Measurements from ENCODE around the gene POLR2C.

POLR2C gene

DNA sequence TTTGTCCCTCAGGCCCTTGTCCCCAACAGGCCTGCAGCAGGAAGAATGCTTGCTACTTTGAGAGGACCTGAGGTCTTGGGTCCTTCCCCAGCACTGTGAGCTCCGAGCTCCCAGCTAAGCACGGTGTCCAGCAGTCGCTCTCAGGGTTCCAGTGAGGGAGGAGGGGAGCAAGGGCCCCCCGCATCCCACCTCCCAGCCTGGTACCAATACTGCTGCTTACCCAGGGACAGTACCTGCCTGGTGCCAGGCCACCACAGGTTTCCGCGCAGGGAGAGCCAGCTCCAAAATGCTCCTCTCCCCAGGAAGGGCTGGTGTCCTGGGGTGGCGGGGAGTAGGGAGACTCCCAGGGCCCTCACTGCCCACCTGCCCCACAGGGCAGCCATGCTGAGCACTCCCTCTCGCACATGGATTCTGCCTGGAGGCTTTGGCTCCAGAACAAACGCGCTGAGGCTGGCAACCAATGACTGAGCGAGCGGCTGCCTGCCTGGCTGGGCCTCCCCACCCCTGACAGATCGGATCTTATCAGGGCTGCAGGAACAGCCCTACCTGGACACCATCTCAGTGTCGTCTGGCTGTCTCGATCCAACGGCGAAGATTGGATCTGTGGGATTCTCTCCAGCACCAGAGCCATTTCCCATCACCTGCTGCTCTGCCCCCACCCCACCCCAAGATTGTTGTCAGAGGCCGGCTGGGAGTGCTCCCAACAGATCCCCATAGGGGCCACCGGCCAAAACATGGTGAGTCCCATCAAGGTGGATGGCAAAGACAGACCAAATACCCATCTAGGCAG, 21.4 kb downstream of the POLR2C start:
- CTCF ChIA-PET = interaction anchor here (1.1 to 13.9 kb wide), 3 partner anchors 22 to 36 kb away, joined by 3 to 103 read pairs (median 4); no protein-coding TSS in a partner anchor
- no peak overlapping the region for H3K4me3 ChIP-seq (ENCODE audit: low read depth, low read length)
- DNase-seq (ENCODE audit: low read depth, low spot score) = no peak
- POLR2A ChIA-PET = no interaction called here
- TF ChIP-seq, protein P1, sequence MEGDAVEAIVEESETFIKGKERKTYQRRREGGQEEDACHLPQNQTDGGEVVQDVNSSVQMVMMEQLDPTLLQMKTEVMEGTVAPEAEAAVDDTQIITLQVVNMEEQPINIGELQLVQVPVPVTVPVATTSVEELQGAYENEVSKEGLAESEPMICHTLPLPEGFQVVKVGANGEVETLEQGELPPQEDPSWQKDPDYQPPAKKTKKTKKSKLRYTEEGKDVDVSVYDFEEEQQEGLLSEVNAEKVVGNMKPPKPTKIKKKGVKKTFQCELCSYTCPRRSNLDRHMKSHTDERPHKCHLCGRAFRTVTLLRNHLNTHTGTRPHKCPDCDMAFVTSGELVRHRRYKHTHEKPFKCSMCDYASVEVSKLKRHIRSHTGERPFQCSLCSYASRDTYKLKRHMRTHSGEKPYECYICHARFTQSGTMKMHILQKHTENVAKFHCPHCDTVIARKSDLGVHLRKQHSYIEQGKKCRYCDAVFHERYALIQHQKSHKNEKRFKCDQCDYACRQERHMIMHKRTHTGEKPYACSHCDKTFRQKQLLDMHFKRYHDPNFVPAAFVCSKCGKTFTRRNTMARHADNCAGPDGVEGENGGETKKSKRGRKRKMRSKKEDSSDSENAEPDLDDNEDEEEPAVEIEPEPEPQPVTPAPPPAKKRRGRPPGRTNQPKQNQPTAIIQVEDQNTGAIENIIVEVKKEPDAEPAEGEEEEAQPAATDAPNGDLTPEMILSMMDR (IDR thresholded peaks at IDR 0.05; ENCODE audit: insufficient read depth, low read length, missing control alignments) = no peak

DNA sequence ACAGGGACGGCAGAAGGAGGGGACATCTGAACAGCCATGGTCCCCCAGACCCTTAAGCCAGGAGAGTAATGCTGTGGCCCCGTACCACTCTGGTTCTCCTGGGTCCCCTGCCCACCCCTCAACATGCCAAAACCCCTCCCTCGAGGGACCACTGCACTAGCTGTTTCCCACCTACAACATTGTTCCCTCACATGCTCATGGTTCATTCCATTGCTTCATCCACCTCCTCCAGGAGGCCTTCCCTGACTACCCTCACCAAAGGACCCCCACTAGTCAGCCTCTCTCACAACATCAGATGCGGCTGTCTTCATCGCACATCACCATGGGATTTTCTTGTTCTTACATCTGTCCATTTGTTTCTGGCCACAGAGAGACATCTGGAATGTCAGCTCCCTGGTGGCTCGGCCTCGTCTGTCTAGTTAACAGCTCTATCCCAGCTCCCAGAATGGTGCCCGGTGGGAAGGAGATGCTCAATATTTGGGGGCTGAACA, 22.1 kb downstream of the POLR2C start:
- TF ChIP-seq, protein P1 (IDR thresholded peaks at IDR 0.05; ENCODE audit: insufficient read depth, low read length, missing control alignments) = no peak
- CTCF ChIA-PET = interaction anchor here (1.5 to 13.9 kb wide), 3 partner anchors 8 to 35 kb away, joined by 3 to 103 read pairs (median 5); no protein-coding TSS in a partner anchor
- POLR2A ChIA-PET = interaction anchor here (0.6 kb wide), 1 partner anchor 37 kb away, joined by 3 read pairs; the partner anchor contains the start of genes CIAPIN1 and COQ9
- no peak overlapping the region; the same call in 1 of the 2 replicates for H3K4me3 ChIP-seq (ENCODE audit: low read depth, low read length)
- no peak for DNase-seq (ENCODE audit: low read depth, low spot score)

DNA sequence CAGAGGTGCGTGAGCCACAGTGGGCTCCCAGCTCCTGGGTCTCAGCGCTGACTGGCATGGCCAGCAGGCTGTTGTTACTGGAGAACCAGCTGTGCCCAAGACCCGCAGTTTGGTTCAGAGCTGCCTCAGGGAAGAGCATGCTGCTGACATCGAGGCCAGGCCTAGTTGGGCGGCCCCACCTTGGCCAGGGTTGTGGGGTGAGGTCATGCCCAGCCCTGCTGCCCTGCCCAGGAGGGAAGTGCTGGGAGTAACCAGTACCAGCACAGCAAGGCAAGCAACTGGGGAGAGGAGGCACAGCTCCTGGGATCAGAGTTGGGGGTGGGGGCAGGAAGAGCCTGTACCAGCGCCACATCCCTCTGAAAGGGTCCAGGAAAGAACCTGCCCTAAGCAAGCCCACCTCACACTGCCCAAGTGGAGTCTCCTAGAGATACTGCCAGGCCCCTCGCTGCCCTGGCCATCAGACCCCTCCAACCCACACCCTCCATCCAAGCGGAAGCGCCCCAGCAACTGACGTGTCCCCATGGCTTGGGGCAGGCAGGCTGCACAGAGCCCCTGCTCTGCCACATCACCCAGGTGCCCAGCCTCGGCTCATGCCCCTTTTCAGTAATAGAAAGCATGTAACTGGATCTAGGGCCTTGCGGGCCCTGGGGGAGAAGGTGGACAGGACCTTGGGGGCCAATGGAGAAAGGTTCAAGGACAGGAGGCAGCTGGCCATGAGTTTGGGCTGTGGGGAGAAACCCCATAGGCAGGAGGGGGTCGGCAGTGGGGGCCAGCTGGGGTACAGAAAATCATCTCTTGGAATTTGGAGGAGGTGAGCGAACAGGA, 22.8 kb downstream of the POLR2C start:
- no peak for DNase-seq (ENCODE audit: low read depth, low spot score)
- ChIA-PET POLR2A (interaction anchor here (0.6 kb wide), 1 partner anchor 38 kb away, joined by 3 read pairs; the partner anchor contains the start of genes CIAPIN1 and COQ9), CTCF (interaction anchor here (1.0 to 13.9 kb wide), 7 partner anchors 9 to 66 kb away, joined by 3 to 103 read pairs (median 3); no protein-coding TSS in a partner anchor)
- H3K4me3 ChIP-seq (ENCODE audit: low read depth, low read length) = peak overlapping the region; percentile 70
- TF ChIP-seq, protein P1 (IDR thresholded peaks at IDR 0.05; ENCODE audit: insufficient read depth, low read length, missing control alignments) = no peak

DNA sequence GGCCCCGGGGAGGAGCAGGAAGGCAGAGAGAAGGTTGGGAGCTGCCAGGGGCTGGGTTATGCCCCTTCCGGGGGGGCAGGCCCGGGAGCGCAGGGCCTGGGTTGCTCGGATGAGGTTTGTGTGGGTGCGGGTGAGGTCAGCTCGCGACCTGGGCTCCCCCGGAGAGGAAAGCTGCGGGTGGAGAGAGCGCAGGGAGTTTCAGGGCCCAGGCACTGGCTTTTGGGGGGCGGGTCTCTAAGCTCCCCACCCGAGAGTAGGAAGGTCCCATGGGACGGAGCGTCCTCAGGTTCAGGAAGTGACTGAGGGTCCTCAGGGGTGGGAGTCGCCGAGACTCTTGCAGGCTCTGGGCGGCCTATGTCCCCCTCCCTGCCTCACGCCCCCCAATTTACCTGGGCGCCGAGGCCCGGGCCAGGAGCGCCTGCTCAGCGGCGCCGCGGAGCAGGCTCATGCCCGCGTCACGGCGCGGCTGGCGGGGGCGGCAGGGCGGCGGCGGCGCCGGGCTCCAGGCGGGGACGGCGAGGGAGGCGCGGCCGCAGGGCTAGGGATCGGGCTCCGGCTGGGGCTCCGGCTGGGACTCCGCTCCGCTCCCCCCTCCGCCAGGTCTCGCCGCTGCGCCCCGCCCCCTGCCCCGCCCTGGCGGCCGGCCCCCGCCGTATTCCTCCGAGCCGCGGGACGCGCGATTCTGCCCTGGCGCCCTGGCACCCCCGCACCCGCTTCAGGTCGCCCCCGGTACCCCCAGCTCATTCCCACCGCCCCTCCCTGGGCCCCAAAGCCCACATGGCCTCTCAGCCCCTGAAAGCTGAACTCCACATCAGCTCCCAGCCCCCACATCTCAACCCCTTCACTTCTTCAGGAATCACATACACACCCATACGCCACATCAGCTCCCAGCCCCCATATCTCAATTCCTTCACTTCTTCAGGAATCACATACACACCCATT, 23.7 kb downstream of the POLR2C start, which contains the start of gene DOK4:
Gene DOK4, minus strand, starts transcription at position 578 of the 942 bp plus-strand sequence. CDS start 6,986 bp downstream, outside the sequence.
- peak within 1 kb of the TSS; percentile 70 for H3K4me3 ChIP-seq (ENCODE audit: low read depth, low read length)
- CTCF ChIA-PET = interaction anchor here (1.0 to 13.9 kb wide), 9 partner anchors 10 to 69 kb away, joined by 3 to 103 read pairs (median 5); partner anchors contain the start of gene POLR2C
- TF ChIP-seq, protein P1 (IDR thresholded peaks at IDR 0.05; ENCODE audit: insufficient read depth, low read length, missing control alignments) = no peak
- no peak for DNase-seq (ENCODE audit: low read depth, low spot score)
- POLR2A ChIA-PET = interaction anchor here (1.6 kb wide), 1 partner anchor 24 kb away, joined by 4 read pairs; the partner anchor contains the start of gene POLR2C

Measured in AG04449 (cell line).